Measurements from ENCODE around the gene LIN7B. TPM values are rescaled to one million over a fixed set of nuclear protein-coding genes. Genes with fewer than 3 reads are reported as not detected.

The LIN7B gene
- total and polyA plus RNA-seq, 5 donors = 18.0 to 33.4 (median 20.9) TPM

GRCh38 chr19:49097453-49098288 is 16.5 kb upstream of the LIN7B start:
- no peak overlapping the region for H3K27ac ChIP-seq (ENCODE audit: low read length)
- intact Hi-C loops (cut with DNase I) = loop anchor here (5.0 to 10.0 kb wide), 4 partner anchors 47 to 110 kb away; no protein-coding TSS in a partner anchor
- no peaks in the 10 kb centered on the region for H3K9me3 ChIP-seq (ENCODE audit: control insufficient read depth, low read length)
- DNase-seq (peak; percentile 54 to 83 (median 81)), ATAC-seq (peak; percentile 48 to 72)
- no peak overlapping the region for H3K4me3 ChIP-seq (ENCODE audit: low read length)
- H3K4me1 ChIP-seq (ENCODE audit: control insufficient read depth, insufficient read depth, low read length) = no peaks in the 10 kb centered on the region
- H3K27me3 ChIP-seq (ENCODE audit: control insufficient read depth, insufficient read depth) = no peaks in the 10 kb centered on the region
- 40% methylated on average over 8 of the region's 8 CpGs for WGBS

GRCh38 chr19:49098795-49099194 is 15.4 kb upstream of the LIN7B start:
- H3K4me3 ChIP-seq (ENCODE audit: low read length) = no peak overlapping the region
- DNase-seq (no peak), ATAC-seq (no peak)
- no peak overlapping the region for H3K27ac ChIP-seq (ENCODE audit: low read length)
- intact Hi-C loops (cut with DNase I) = loop anchor here (5.0 to 10.0 kb wide), 4 partner anchors 46 to 109 kb away; no protein-coding TSS in a partner anchor
- H3K27me3 ChIP-seq (ENCODE audit: control insufficient read depth, insufficient read depth) = no peaks in the 10 kb centered on the region
- no peaks in the 10 kb centered on the region for H3K4me1 ChIP-seq (ENCODE audit: control insufficient read depth, insufficient read depth, low read length)
- no peaks in the 10 kb centered on the region for H3K9me3 ChIP-seq (ENCODE audit: control insufficient read depth, low read length)
- WGBS = 78% methylated on average over 4 of the region's 4 CpGs

GRCh38 chr19:49101160-49101559 is 13.0 kb upstream of the LIN7B start:
- Histone ChIP-seq H3K27me3 (ENCODE audit: control insufficient read depth, insufficient read depth) (no peaks in the 10 kb centered on the region), H3K4me3 (ENCODE audit: low read length) (no peak overlapping the region), H3K4me1 (ENCODE audit: control insufficient read depth, insufficient read depth, low read length) (no peaks in the 10 kb centered on the region), H3K27ac (ENCODE audit: low read length) (no peak overlapping the region), H3K9me3 (ENCODE audit: control insufficient read depth, low read length) (no peaks in the 10 kb centered on the region)
- intact Hi-C loops (cut with DNase I) = loop anchor here in 1 of 4 donors (10.0 kb wide), 1 partner anchor 94 kb away; no protein-coding TSS in a partner anchor
- ATAC-seq (no peak), DNase-seq (peak in 1 of 3 donors; percentile 47)
- 83% methylated on average over 12 of the region's 12 CpGs for whole genome bisulfite sequencing

GRCh38 chr19:49102303-49102702 is 11.9 kb upstream of the LIN7B start:
- no peaks in the 10 kb centered on the region for H3K27me3 ChIP-seq (ENCODE audit: control insufficient read depth, insufficient read depth)
- intact Hi-C loops (cut with DNase I) = loop anchor here in 1 of 4 donors (10.0 kb wide), 1 partner anchor 92 kb away; no protein-coding TSS in a partner anchor
- 86% methylated on average over 12 of the region's 12 CpGs for WGBS
- no peak overlapping the region for H3K4me3 ChIP-seq (ENCODE audit: low read length)
- H3K9me3 ChIP-seq (ENCODE audit: control insufficient read depth, low read length) = no peaks in the 10 kb centered on the region
- H3K27ac ChIP-seq (ENCODE audit: low read length) = no peak overlapping the region
- ATAC-seq (no peak), DNase-seq (peak in 1 of 3 donors; percentile 35)
- H3K4me1 ChIP-seq (ENCODE audit: control insufficient read depth, insufficient read depth, low read length) = no peaks in the 10 kb centered on the region

- Histone ChIP-seq H3K27me3 (ENCODE audit: control insufficient read depth, insufficient read depth) (no peaks in the 10 kb centered on the region), H3K4me1 (ENCODE audit: control insufficient read depth, insufficient read depth, low read length) (no peaks in the 10 kb centered on the region), H3K9me3 (ENCODE audit: control insufficient read depth, low read length) (no peaks in the 10 kb centered on the region), H3K27ac (ENCODE audit: low read length) (no peak overlapping the region), H3K4me3 (ENCODE audit: low read length) (no peak overlapping the region)
- intact Hi-C loops (cut with DNase I) = loop anchor here in 1 of 4 donors (10.0 kb wide), 1 partner anchor 91 kb away; no protein-coding TSS in a partner anchor
- 81% methylated on average over 33 of the region's 33 CpGs for WGBS
- DNase-seq = peak in 2 of 3 donors; percentile 51 to 58
- no peak for ATAC-seq
Measured at GRCh38 chr19:49103331-49104085, 10.7 kb upstream of the LIN7B start.

- ATAC-seq (no peak), DNase-seq (peak in 2 of 3 donors; percentile 46 to 60)
- 76% methylated on average over 30 of the region's 30 CpGs for WGBS
- intact Hi-C loops (cut with DNase I) = loop anchor here in 1 of 4 donors (10.0 kb wide), 1 partner anchor 90 kb away; no protein-coding TSS in a partner anchor
- H3K27me3 ChIP-seq (ENCODE audit: control insufficient read depth, insufficient read depth) = no peaks in the 10 kb centered on the region
- H3K4me1 ChIP-seq (ENCODE audit: control insufficient read depth, insufficient read depth, low read length) = no peaks in the 10 kb centered on the region
- no peak overlapping the region for H3K27ac ChIP-seq (ENCODE audit: low read length)
- H3K9me3 ChIP-seq (ENCODE audit: control insufficient read depth, low read length) = no peaks in the 10 kb centered on the region
- H3K4me3 ChIP-seq (ENCODE audit: low read length) = no peak overlapping the region
Measured at GRCh38 chr19:49104229-49104864, 9.8 kb upstream of the LIN7B start.

GRCh38 chr19:49106648-49107135 is 7.5 kb upstream of the LIN7B start:
- Histone ChIP-seq H3K4me1 (ENCODE audit: control insufficient read depth, insufficient read depth, low read length) (no peaks in the 10 kb centered on the region), H3K27me3 (ENCODE audit: control insufficient read depth, insufficient read depth) (no peaks in the 10 kb centered on the region), H3K9me3 (ENCODE audit: control insufficient read depth, low read length) (no peaks in the 10 kb centered on the region), H3K4me3 (ENCODE audit: low read length) (no peak overlapping the region), H3K27ac (ENCODE audit: low read length) (no peak overlapping the region)
- DNase-seq (peak in 2 of 3 donors; percentile 76 to 83), ATAC-seq (peak; percentile 25 to 31)
- WGBS = 61% methylated on average over 12 of the region's 12 CpGs
- intact Hi-C loops (cut with DNase I) = loop anchor here in 1 of 4 donors (10.0 kb wide), 1 partner anchor 88 kb away; no protein-coding TSS in a partner anchor

GRCh38 chr19:49107625-49108459 is 6.3 kb upstream of the LIN7B start:
- 92% methylated on average over 93 of the region's 93 CpGs for WGBS
- intact Hi-C loops (cut with DNase I) = loop anchor here in 1 of 4 donors (10.0 kb wide), 1 partner anchor 87 kb away; no protein-coding TSS in a partner anchor
- peak in 1 of 2 donors; percentile 3 for ATAC-seq

GRCh38 chr19:49109051-49109450 is 5.1 kb upstream of the LIN7B start:
- WGBS = 72% methylated on average over 5 of the region's 5 CpGs
- Histone ChIP-seq H3K9me3 (ENCODE audit: control insufficient read depth, low read length) (no peaks in the 10 kb centered on the region), H3K27me3 (ENCODE audit: control insufficient read depth, insufficient read depth) (no peaks in the 10 kb centered on the region), H3K4me3 (ENCODE audit: low read length) (no peak overlapping the region), H3K4me1 (ENCODE audit: control insufficient read depth, insufficient read depth, low read length) (peaks cover 3% of the 10 kb centered on the region), H3K27ac (ENCODE audit: low read length) (no peak overlapping the region)
- DNase-seq (no peak), ATAC-seq (no peak)
- intact Hi-C loops (cut with DNase I) = loop anchor here in 1 of 4 donors (10.0 kb wide), 1 partner anchor 86 kb away; no protein-coding TSS in a partner anchor

More at GRCh38 chr19:49107625-49108459, 6.3 kb upstream of the LIN7B start:
- DNase-seq = peak in 2 of 3 donors; percentile 55 to 66
- Histone ChIP-seq H3K4me3 (ENCODE audit: low read length) (no peak overlapping the region), H3K27ac (ENCODE audit: low read length) (no peak overlapping the region), H3K4me1 (ENCODE audit: control insufficient read depth, insufficient read depth, low read length) (no peaks in the 10 kb centered on the region), H3K9me3 (ENCODE audit: control insufficient read depth, low read length) (no peaks in the 10 kb centered on the region), H3K27me3 (ENCODE audit: control insufficient read depth, insufficient read depth) (no peaks in the 10 kb centered on the region)

All from right cardiac atrium (tissue), 5 donors.